Spleen (tissue), 11 donors: Measurements from ENCODE around the gene CABP4. TPM values are rescaled to one million over a fixed set of nuclear protein-coding genes. Genes with fewer than 3 reads are reported as not detected.
A peak's percentile ranks its signal among the peaks of the same experiment; 100 is the strongest.

Experiments used
- DNase-seq: peaks from one replicate; pipeline ENCODE4 v3.0.0-alpha.2; 2020
- H3K27ac ChIP-seq, 8 donors: fragments of 200-600 bp; sonication (generic) in 7 of 8; 1 replicate in 4 of 8; 2 replicates in 4 of 8; pipeline versions ENCODE4 v1.5.0 to v1.8.0; 2016 to 2021; ENCODE audit warnings: inconsistent platforms in 4 of 8, mild to moderate bottlenecking in 4 of 8, moderate library complexity in 1 of 8
- H3K27me3 ChIP-seq, 7 donors: fragments of 200-600 bp; sonication (generic) in 6 of 7; replicated peaks in 1 of 7; 1 replicate in 4 of 7; 2 replicates in 3 of 7; pipeline versions ENCODE4 v1.5.0 to v1.8.0; 2016 to 2021; ENCODE audit warnings: inconsistent platforms in 3 of 7, mild to moderate bottlenecking in 1 of 7
- H3K36me3 ChIP-seq, 6 donors: fragments of 200-600 bp; sonication (generic) in 5 of 6; 1 replicate in 4 of 6; 2 replicates in 2 of 6; pipeline versions ENCODE4 v1.5.0 to v1.8.0; 2016 to 2021; ENCODE audit warnings: inconsistent platforms in 2 of 6
- H3K4me1 ChIP-seq, 6 donors: fragments of 200-600 bp; sonication (generic) in 5 of 6; 1 replicate in 3 of 6; 2 replicates in 3 of 6; pipeline versions ENCODE4 v1.5.0 to v1.8.0; 2016 to 2021; ENCODE audit warnings: inconsistent platforms in 3 of 6
- H3K4me3 ChIP-seq, 8 donors: fragments of 200-600 bp; sonication (generic) in 7 of 8; 1 replicate in 4 of 8; 2 replicates in 4 of 8; pipeline versions ENCODE4 v1.5.0 to v1.8.0; 2016 to 2021; ENCODE audit warnings: inconsistent platforms in 4 of 8, mild to moderate bottlenecking in 4 of 8, moderate library complexity in 2 of 8
- H3K9me3 ChIP-seq, 8 donors: fragments of 200-600 bp; sonication (generic) in 7 of 8; 1 replicate in 4 of 8; 2 replicates in 4 of 8; pipeline versions ENCODE4 v1.5.0 to v1.8.0; 2016 to 2021; ENCODE audit warnings: inconsistent platforms in 4 of 8
- CTCF ChIP-seq, 11 experiments: fragments of 200-600 bp in 7 of 11; fragments of 450-650 bp in 4 of 11; sonication (generic) in 4 of 11; IDR thresholded peaks in 8 of 11; conservative IDR thresholded peaks in 3 of 11; 1 replicate in 7 of 11; 2 replicates in 4 of 11; pipeline versions ENCODE4 v1.4.0 to v1.8.0; 2016 to 2021; ENCODE audit warnings: antibody characterized with exemption in 11 of 11, inconsistent platforms in 4 of 11, mild to moderate bottlenecking in 1 of 11
- POLR2A ChIP-seq, 3 donors: fragments of 450-650 bp; IDR thresholded peaks; one replicate each; pipeline ENCODE4 v1.5.1; 2017; ENCODE audit warnings: antibody characterized with exemption in 3 of 3, mild to moderate bottlenecking in 1 of 3
- POLR2AphosphoS5 ChIP-seq, 3 donors: sonication (generic); formaldehyde crosslinking; IDR thresholded peaks; one replicate each; pipeline ENCODE4 v1.5.1; 2017; ENCODE audit warnings: antibody characterized with exemption in 3 of 3
- WGBS, 5 donors: extraction: QIAGEN DNeasy Blood & Tissue Kit in 3 of 5; methylation state at CpG; one replicate each; pipeline versions ENCODE4 v1.1.5 to v1.1.7; 2013 to 2018; 5-methylcytosine and 5-hydroxymethylcytosine counted together
- intact Hi-C: fragments of 100-400 bp; cut with DNase I; formaldehyde crosslinking; loops from one replicate; pipeline ENCODE4 v1.15.0; 2023; ENCODE audit warnings: low total_unique reads
- polyA plus RNA-seq, 3 donors: library from polyadenylated mRNA; stranded (reverse); fragments of 200-250 nt; gene quantifications; one replicate each; pipeline ENCODE4 v1.2.1, GENCODE V29; 2013
- total RNA-seq, 7 donors: library from RNA; depleted of rRNA in 3 of 7; stranded (reverse); fragments of >200 nt in 3 of 7; fragmentation: NEBNext Ultra II Directional in 4 of 7; extraction: Animal tissue kit (Norgen Biotek cat#: 25700) in 4 of 7; gene quantifications; one replicate each; pipeline versions ENCODE4 v1.1.0 to v1.2.1, GENCODE V29; 2016 to 2021
- donor health status: healthy with polysubstance abuse.
- donor health status: DM: no; HTN: no; CAD: no; lungs with moderate emphysema.
- donor health status: DM: no; HTN: no; CAD: no.
- donor health status: Bipolar disorder and iron deficiency.
- donor health status: healthy.
- donor health status: DM: no; HTN: no; CAD: no.
- donor health status: DM: yes; HTN: yes; CAD: no.

Gene CABP4
- total and polyA plus RNA-seq, 10 donors = 2.6 to 27.3 (median 17.1) TPM

- H3K4me1 ChIP-seq = peaks cover 46 to 100% (median 93%) of the 10 kb centered on the region in 6 donors
- intact Hi-C loops = no loop called here
- DNase-seq = peak; percentile 83
Observed at GRCh38 chr11:67406969-67407687, 48.0 kb upstream of the CABP4 start.

GRCh38 chr11:67407688-67408163, 47.4 kb upstream of the CABP4 start:
- no peak for TF ChIP-seq POLR2AphosphoS5 (IDR thresholded peaks at IDR 0.05)
- TF ChIP-seq POLR2A (IDR thresholded peaks at IDR 0.05) = no peak
- no peak for TF ChIP-seq CTCF (IDR thresholded peaks at IDR 0.05 in 8 of 11, conservative IDR thresholded peaks at IDR 0.05 in 3 of 11)
- whole genome bisulfite sequencing, 5 donors = 55 to 70% (median 66%) methylated on average over 11 to 12 of the region's 12 CpGs
- Histone ChIP-seq H3K36me3 (peaks cover 0 to 50% (median 6%) of the 10 kb centered on the region in 6 donors), H3K27ac (peak overlapping the region; percentile 65 to 99 (median 96)), H3K4me3 (peak overlapping the region in 4 of 8 donors; percentile 18 to 75 (median 32)), H3K27me3 (peaks cover 0 to 34% (median 0%) of the 10 kb centered on the region in 7 donors), H3K9me3 (no peaks in the 10 kb centered on the region), H3K4me1 (peaks cover 46 to 100% (median 93%) of the 10 kb centered on the region in 6 donors)
- no peak for DNase-seq
- intact Hi-C loops = no loop called here

More at GRCh38 chr11:67406969-67407687, 48.0 kb upstream of the CABP4 start:
- Histone ChIP-seq H3K27ac (peak overlapping the region; percentile 66 to 99 (median 96)), H3K4me3 (peak overlapping the region in 6 of 8 donors; percentile 10 to 75 (median 22)), H3K27me3 (peaks cover 0 to 29% (median 0%) of the 10 kb centered on the region in 7 donors), H3K9me3 (no peaks in the 10 kb centered on the region), H3K36me3 (peaks cover 0 to 50% (median 6%) of the 10 kb centered on the region in 6 donors)
- WGBS, 5 donors = 37 to 58% (median 44%) methylated on average over 8 to 12 of the region's 12 CpGs
- TF ChIP-seq POLR2AphosphoS5 (IDR thresholded peaks at IDR 0.05) (peak; percentile 13 to 48 (median 45)), CTCF (IDR thresholded peaks at IDR 0.05 in 8 of 11, conservative IDR thresholded peaks at IDR 0.05 in 3 of 11) (no peak)

- Histone ChIP-seq H3K36me3 (peaks cover 0 to 50% (median 6%) of the 10 kb centered on the region in 6 donors), H3K4me1 (peaks cover 37 to 100% (median 91%) of the 10 kb centered on the region in 6 donors), H3K4me3 (peak overlapping the region in 7 of 8 donors; percentile 2 to 75 (median 42)), H3K27ac (peak overlapping the region; percentile 65 to 99 (median 96)), H3K27me3 (peaks cover 0 to 38% (median 0%) of the 10 kb centered on the region in 7 donors), H3K9me3 (no peaks in the 10 kb centered on the region)
- intact Hi-C loops = no loop called here
- TF ChIP-seq POLR2AphosphoS5 (IDR thresholded peaks at IDR 0.05) (no peak), CTCF (IDR thresholded peaks at IDR 0.05 in 8 of 11, conservative IDR thresholded peaks at IDR 0.05 in 3 of 11) (no peak), POLR2A (IDR thresholded peaks at IDR 0.05) (no peak)
- peak; percentile 79 for DNase-seq
- WGBS, 5 donors = 32 to 57% (median 41%) methylated on average over 5 to 18 of the region's 18 CpGs
Observed at GRCh38 chr11:67408437-67409200, 46.5 kb upstream of the CABP4 start.
